Muscle layer of colon (tissue), 2 donors: ENCODE measurements around the gene UBE3B.

Experiments
- H3K27ac ChIP-seq: one replicate; pipeline ENCODE4 v1.7.0; 2013; ENCODE audit warnings: low read depth, mild to moderate bottlenecking, low read length, moderate library complexity
- H3K27me3 ChIP-seq, 2 donors: one replicate each; pipeline ENCODE4 v1.7.0; 2013; ENCODE audit warnings: low read length in 2 of 2, mild to moderate bottlenecking in 2 of 2; ENCODE audit not compliant: insufficient read depth in 2 of 2, control insufficient read depth in 1 of 2
- H3K36me3 ChIP-seq: one replicate; pipeline ENCODE4 v1.7.0; 2013; ENCODE audit warnings: mild to moderate bottlenecking, low read length; ENCODE audit not compliant: insufficient read depth
- H3K4me1 ChIP-seq: one replicate; pipeline ENCODE4 v1.7.0; 2013; ENCODE audit warnings: mild to moderate bottlenecking, low read length; ENCODE audit not compliant: insufficient read depth
- H3K4me3 ChIP-seq, 2 donors: one replicate each; pipeline ENCODE4 v1.7.0; 2013; ENCODE audit warnings: low read length in 2 of 2, low read depth in 1 of 2, mild to moderate bottlenecking in 1 of 2, moderate library complexity in 1 of 2
- H3K9ac ChIP-seq: one replicate; pipeline ENCODE4 v1.7.0; 2013; ENCODE audit warnings: low read length
- H3K9me3 ChIP-seq: one replicate; pipeline ENCODE4 v1.7.0; 2013; ENCODE audit warnings: mild to moderate bottlenecking, low read length
- donor health status: abdominal sarcoma.
- donor health status: Adenocarcinoma of cecum.

The UBE3B gene

DNA sequence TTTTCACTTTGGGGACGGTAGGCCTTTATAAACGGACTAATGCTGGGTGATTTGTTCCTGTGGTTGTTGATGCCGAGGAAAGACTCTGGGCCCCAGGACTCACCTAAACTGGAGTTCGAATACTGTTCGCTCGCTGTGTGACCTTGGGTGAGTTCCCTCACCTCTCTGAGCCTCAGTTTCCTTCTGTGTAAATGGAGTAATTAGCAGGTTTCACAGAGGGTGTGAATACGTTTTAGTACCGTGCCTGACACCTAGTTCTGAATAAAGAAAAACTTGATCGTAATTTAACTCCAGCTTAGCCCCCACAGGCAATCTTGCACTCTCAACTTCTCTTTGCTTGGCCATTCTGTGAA, 505 bp downstream of the UBE3B start:
- H3K4me3 ChIP-seq, result peak overlapping the region; percentile 78 to 98
- peaks cover 49% of the 10 kb centered on the region for H3K4me1 ChIP-seq
- no peaks in the 10 kb centered on the region for H3K36me3 ChIP-seq
- no peaks in the 10 kb centered on the region for H3K27me3 ChIP-seq
- H3K9me3 ChIP-seq, result no peaks in the 10 kb centered on the region
- H3K9ac ChIP-seq, result peak overlapping the region; percentile 85
- H3K27ac ChIP-seq, result peak overlapping the region; percentile 97

DNA sequence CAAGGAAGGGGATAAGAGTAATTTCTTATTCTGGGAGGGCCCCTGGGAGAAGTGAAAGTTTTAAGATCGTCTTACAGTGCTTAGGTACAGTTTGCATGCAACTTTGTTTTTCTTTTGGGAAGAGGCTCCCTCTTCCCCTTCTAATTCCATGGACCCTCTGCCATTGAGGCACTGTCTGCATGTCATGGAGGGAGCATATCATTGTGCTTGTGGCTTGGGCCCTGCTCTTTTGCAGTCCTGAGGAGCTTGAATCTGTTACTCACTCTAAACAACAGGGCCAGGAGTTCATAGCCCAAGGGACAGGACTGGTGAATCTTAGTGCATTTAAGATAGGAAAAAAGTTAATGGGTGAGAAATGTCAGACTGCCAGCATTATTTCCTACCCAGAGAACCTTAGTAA, 2.3 kb downstream of the UBE3B start:
- no peak overlapping the region for H3K9ac ChIP-seq
- no peaks in the 10 kb centered on the region for H3K9me3 ChIP-seq
- H3K4me1 ChIP-seq, result peaks cover 33% of the 10 kb centered on the region
- no peak overlapping the region for H3K4me3 ChIP-seq
- no peaks in the 10 kb centered on the region for H3K27me3 ChIP-seq
- peaks cover 18% of the 10 kb centered on the region for H3K36me3 ChIP-seq
- no peak overlapping the region for H3K27ac ChIP-seq

DNA sequence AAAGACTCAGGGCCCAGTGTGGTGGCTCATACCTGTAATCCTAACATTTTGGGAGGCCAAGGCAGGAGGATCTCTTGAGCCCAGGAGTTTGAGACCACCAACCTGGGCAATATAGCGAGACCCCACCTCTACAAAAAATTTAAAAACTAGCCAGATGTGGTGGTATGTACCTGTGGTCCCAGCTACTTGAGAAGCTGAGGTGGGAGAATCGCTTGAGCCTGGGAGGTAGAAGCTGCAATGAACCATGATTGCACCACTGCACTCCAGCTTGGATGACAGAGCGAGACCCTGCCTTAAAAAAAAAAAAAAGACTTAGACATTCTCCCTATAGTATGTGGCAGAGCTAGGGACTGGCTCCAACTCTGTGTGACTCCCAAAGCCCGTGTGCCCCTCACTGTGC, 2.9 kb downstream of the UBE3B start:
- Histone ChIP-seq H3K27ac (no peak overlapping the region), H3K9me3 (no peaks in the 10 kb centered on the region), H3K4me1 (peaks cover 27% of the 10 kb centered on the region), H3K27me3 (no peaks in the 10 kb centered on the region), H3K9ac (no peak overlapping the region), H3K36me3 (peaks cover 24% of the 10 kb centered on the region), H3K4me3 (no peak overlapping the region)

DNA sequence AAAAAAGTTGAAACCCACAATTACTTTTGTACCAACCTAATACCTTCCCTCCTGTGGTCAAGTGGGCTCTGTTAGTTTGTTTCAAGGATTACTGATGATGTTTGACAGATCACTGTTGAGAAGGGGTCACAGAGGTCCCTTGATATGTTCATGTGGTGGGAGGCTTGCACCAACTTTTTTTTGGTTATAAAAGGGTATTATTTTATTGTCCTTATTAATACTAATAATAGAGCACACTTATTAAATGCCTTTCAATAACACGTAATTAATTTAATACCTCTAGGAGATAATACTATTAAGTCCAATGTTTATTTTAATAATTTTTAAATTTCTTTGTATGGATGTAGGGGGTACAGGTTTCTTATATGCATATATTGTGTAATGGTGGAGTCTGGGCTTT, 4.4 kb downstream of the UBE3B start:
- H3K4me1 ChIP-seq, result peaks cover 17% of the 10 kb centered on the region
- peaks cover 39% of the 10 kb centered on the region for H3K36me3 ChIP-seq
- H3K9me3 ChIP-seq, result no peaks in the 10 kb centered on the region

DNA sequence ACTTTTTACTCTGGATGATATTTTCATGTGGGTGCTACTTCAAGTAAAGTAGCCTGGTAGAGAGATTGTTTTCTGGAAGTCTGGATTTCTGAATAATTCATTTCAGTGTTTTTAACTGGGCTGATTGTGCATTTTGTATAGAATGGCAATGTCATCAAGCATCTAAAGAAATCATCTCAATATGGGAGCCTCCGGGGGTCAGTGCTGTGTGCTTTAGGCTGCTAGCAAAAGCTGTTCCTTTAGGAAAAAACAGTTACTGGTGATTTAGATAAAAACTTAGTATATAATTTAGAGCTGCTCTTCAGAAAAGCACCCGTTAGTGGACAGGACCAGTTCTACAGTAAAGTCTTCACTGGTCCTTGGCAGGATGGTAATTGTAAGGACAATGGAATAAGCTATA, 5.1 kb downstream of the UBE3B start:
- Histone ChIP-seq H3K4me3 (no peak overlapping the region), H3K9ac (no peak overlapping the region), H3K9me3 (no peaks in the 10 kb centered on the region), H3K27me3 (no peaks in the 10 kb centered on the region), H3K27ac (no peak overlapping the region), H3K4me1 (peaks cover 17% of the 10 kb centered on the region), H3K36me3 (peaks cover 45% of the 10 kb centered on the region)

More for the DNA sequence above, 4.4 kb downstream of the UBE3B start:
- no peak overlapping the region for H3K4me3 ChIP-seq
- no peak overlapping the region for H3K9ac ChIP-seq
- no peak overlapping the region for H3K27ac ChIP-seq
- no peaks in the 10 kb centered on the region for H3K27me3 ChIP-seq

DNA sequence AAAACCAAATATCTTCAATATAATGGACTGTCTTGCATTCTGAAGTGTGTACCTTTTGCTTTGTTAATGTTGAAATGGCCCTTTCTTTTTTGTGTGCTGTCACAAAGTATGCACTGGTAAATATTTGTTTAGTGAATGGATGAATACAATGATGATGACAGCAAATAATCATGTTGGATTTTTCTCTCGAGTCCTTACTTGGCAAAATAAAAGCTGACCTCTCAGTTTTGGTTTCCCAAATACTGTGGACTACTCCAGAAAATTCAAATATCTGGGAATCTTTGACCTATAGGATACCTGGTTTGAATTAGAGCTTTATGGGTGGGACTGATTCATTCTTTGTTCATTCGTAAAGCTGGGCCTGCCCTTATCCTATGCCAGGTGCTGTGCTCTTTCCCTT, 5.5 kb downstream of the UBE3B start:
- peaks cover 16% of the 10 kb centered on the region for H3K4me1 ChIP-seq
- H3K9me3 ChIP-seq, result no peaks in the 10 kb centered on the region
- H3K27me3 ChIP-seq, result no peaks in the 10 kb centered on the region
- peaks cover 49% of the 10 kb centered on the region for H3K36me3 ChIP-seq
- H3K27ac ChIP-seq, result no peak overlapping the region
- H3K9ac ChIP-seq, result no peak overlapping the region
- H3K4me3 ChIP-seq, result no peak overlapping the region

DNA sequence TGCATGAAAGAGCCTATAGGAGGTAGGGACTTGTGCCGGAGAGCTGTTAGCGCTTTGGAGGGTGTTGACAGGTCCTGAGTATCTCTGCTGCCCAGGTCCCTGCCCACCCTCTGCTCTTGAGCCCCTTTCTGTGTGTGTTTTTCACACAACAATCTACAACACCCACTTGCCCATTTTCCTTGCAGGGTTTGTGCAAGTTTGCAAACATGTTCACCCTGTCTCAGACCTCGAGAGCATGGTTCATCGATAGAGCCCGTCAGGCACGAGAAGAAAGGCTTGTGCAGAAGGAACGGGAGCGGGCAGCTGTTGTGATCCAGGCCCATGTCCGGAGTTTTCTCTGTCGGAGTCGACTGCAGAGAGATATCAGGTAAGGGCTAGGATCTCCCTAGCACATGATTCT, 5.9 kb downstream of the UBE3B start:
- Histone ChIP-seq H3K4me3 (no peak overlapping the region), H3K27ac (no peak overlapping the region), H3K9me3 (no peaks in the 10 kb centered on the region), H3K4me1 (peaks cover 12% of the 10 kb centered on the region), H3K9ac (no peak overlapping the region), H3K27me3 (no peaks in the 10 kb centered on the region), H3K36me3 (peaks cover 54% of the 10 kb centered on the region)

DNA sequence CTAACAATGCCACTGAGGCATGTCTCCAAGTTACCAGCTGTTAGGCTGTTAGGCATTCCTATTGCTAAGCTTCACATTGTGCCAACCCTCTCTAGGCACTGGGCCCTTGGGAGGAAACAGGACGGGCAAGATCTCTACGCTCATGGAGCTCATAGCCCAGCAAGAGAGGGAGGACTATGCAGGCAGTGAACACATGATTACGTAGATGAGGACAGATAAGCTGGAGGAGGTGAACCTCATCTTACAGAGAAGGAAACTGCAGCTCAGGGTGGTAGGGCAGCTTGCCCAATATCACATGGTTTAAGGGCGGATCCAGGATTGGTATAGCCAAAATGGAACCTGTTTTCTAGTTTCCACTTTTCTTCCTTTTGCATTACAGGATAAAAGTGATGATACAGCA, 7.8 kb downstream of the UBE3B start:
- Histone ChIP-seq H3K36me3 (peaks cover 72% of the 10 kb centered on the region), H3K27me3 (no peaks in the 10 kb centered on the region)

DNA sequence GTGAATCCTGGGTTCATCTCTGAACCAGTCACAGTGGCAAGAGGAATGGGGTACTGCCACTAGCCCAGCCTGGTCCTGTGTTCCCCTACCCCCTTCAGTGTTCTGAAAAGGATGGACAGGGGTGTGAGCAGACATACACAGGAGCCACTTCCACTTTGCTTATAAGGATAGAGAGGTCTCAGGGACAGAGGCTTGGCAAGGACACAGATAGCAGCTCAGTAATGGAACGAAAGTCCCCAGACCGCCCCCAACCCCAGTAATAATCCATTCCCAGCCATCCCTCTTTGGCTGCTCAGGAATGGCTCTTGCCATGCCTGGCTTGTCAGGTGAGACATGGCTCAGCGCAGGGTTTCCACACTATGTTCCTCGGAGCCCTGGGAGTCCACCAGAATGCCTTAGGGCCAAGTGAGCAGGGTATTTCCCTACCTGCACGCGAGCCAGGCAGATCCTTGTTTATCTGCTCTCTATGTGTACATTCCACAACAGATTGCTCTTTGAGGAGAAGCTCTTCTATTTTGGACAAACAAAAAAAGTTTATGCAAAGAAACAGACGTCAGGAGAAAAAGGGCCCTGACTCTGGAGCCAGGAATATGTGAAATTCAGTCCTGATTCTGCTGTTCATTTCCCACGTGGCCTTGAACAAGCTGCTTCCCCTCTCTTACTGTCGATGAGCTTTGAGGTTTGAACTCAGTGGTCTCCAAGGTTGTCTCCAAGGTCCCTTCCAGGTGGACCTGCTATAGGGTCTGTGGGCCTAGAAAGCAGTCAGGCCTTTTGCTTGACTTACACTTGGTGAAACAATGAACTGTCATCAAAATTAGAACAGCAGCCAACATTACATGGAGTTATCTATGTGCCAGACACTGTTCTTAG, 10.0 kb downstream of the UBE3B start:
- Histone ChIP-seq H3K4me1 (no peaks in the 10 kb centered on the region), H3K9me3 (no peaks in the 10 kb centered on the region), H3K27me3 (no peaks in the 10 kb centered on the region), H3K27ac (no peak overlapping the region), H3K9ac (no peak overlapping the region), H3K36me3 (peaks cover 91% of the 10 kb centered on the region), H3K4me3 (no peak overlapping the region)

More for the DNA sequence above, 7.8 kb downstream of the UBE3B start:
- Histone ChIP-seq H3K4me3 (no peak overlapping the region), H3K9ac (no peak overlapping the region), H3K27ac (no peak overlapping the region), H3K4me1 (no peaks in the 10 kb centered on the region), H3K9me3 (no peaks in the 10 kb centered on the region)

DNA sequence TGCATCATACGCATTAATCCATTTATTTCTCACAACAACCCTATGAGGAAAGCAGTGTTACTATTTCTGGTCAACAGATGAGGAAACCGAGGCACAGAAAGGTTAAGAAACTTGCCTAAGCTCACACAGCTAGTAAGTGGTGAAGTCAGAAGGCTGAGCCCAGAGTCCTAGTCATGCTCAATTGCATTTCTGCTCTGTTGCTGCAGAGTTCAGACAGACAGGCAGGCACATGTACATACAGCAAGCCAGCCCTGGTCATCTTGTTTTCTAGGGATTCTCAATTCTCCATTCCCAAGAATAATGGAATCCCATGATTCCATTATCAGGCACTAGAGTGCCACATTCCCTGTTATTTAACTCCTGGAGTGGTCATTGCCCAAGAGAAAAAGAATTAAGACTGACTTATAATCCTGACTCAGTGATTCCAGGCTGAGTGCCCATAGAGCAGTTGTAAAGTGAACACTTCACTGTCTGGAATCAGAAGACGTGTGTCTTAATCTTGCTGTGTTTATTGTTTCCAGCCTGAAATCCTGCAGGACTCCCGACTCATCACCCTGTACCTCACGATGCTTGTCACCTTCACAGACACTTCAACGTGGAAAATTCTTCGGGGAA, 10.7 kb downstream of the UBE3B start:
- H3K36me3 ChIP-seq, result peaks cover 93% of the 10 kb centered on the region
- no peak overlapping the region for H3K4me3 ChIP-seq
- no peak overlapping the region for H3K9ac ChIP-seq
- no peaks in the 10 kb centered on the region for H3K4me1 ChIP-seq
- H3K9me3 ChIP-seq, result no peaks in the 10 kb centered on the region
- H3K27me3 ChIP-seq, result no peaks in the 10 kb centered on the region
- H3K27ac ChIP-seq, result no peak overlapping the region

DNA sequence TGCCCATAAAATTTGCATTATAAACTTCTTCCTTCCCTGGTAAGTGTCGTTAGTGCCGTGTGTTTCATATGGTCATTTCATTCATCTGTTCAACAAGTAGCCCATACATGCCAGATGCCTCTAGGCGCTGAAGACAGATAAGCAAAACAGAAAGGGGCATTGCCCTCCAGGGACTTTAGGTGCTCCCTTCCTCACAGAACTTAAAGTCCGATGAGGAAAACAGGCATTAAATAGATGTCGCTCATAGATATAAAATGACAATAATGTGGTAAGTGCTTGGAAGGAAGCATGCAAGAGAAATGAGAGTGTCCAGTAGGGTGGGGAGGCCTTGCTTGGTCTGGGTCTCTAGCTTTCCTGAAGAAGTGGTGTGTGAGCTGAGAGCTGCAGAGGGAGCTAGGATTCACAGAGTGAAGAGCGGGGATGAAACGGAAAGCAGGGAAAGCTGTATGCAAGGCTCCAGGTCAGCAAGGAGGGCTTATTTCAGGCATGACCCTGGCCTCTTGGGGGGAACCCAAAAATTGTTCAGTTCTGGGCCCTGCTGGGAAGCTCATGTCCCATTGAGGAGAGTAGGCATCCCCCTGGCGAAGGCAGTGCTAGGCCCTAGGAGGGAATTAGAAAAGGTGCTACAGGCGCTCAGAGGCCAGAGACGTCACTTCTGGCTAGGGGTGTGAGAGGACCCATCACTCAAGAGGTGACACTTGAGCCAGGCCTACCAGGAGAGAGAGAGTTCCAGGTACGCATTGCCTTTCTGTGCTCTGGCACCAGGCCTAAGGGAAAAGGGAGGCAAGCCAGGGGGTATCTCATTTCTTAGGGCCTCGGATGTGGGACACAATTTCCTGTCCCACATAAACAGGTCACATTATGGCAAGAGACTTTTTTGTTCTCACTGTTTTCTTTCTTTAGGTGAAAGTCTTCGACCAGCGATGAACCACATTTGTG, 11.9 kb downstream of the UBE3B start:
- Histone ChIP-seq H3K4me3 (no peak overlapping the region), H3K9me3 (no peaks in the 10 kb centered on the region), H3K27ac (no peak overlapping the region), H3K36me3 (peaks cover 85% of the 10 kb centered on the region), H3K27me3 (no peaks in the 10 kb centered on the region), H3K9ac (no peak overlapping the region), H3K4me1 (no peaks in the 10 kb centered on the region)
